CD4-positive, alpha-beta T cell treated with Interleukin-1 beta for 1 hour (primary cell): Measurements from ENCODE around the gene TCF7L1.
"Not testable (repeated sequence)": the region's sequence is repeated elsewhere in the genome, so short reads cannot be mapped to it uniquely, and the experiment has no call there.

Experiments
- DNase-seq, 2 donors: peaks; one replicate each; pipeline ENCODE4 v3.0.0-alpha.2; 2020 to 2022

TCF7L1 gene

GRCh38 chr2:85291425-85292023 lies 158.3 kb downstream of the TCF7L1 start:
- peak in 1 of 2 donors; percentile 49 for DNase-seq

GRCh38 chr2:85302121-85302520 lies 168.9 kb downstream of the TCF7L1 start:
- no peak for DNase-seq

GRCh38 chr2:85303780-85304531 lies 170.8 kb downstream of the TCF7L1 start:
- DNase-seq, result no peak

- no peak for DNase-seq
Observed at GRCh38 chr2:85307527-85307897, 174.3 kb downstream of the TCF7L1 start.

- no peak for DNase-seq
Observed at GRCh38 chr2:85308201-85308600, 175.0 kb downstream of the TCF7L1 start.

- no peak for DNase-seq
Observed at GRCh38 chr2:85308896-85309555, 175.8 kb downstream of the TCF7L1 start.

- peak in 1 of 2 donors; percentile 21 for DNase-seq
Observed at GRCh38 chr2:85309699-85310321, 176.6 kb downstream of the TCF7L1 start.

- no peak for DNase-seq
Observed at GRCh38 chr2:85310330-85310729, 177.1 kb downstream of the TCF7L1 start.

GRCh38 chr2:85312404-85312803 lies 179.2 kb downstream of the TCF7L1 start:
- no peak for DNase-seq

- no peak for DNase-seq
Observed at GRCh38 chr2:85314884-85315242, 181.7 kb downstream of the TCF7L1 start.

- not testable (repeated sequence) for DNase-seq
Observed at GRCh38 chr2:85315921-85316320, 182.7 kb downstream of the TCF7L1 start.

- DNase-seq, result peak in 1 of 2 donors; percentile 19
Observed at GRCh38 chr2:85318222-85319074, 185.3 kb downstream of the TCF7L1 start.

GRCh38 chr2:85319796-85320195 lies 186.6 kb downstream of the TCF7L1 start:
- DNase-seq, result no peak

- DNase-seq, result no peak
Observed at GRCh38 chr2:85323351-85323987, 190.3 kb downstream of the TCF7L1 start.

GRCh38 chr2:85323988-85324367 lies 190.8 kb downstream of the TCF7L1 start:
- DNase-seq, result not testable (repeated sequence)

- no peak for DNase-seq
Observed at GRCh38 chr2:85324639-85325465, 191.7 kb downstream of the TCF7L1 start.

GRCh38 chr2:85325466-85325811 lies 192.2 kb downstream of the TCF7L1 start:
- no peak for DNase-seq

- peak; percentile 36 to 56 for DNase-seq
Observed at GRCh38 chr2:85326406-85327159, 193.4 kb downstream of the TCF7L1 start.

GRCh38 chr2:85327160-85327821 lies 194.1 kb downstream of the TCF7L1 start:
- peak; percentile 54 to 58 for DNase-seq
